Effector memory CD8-positive, alpha-beta T cell (primary cell): ENCODE results near the gene CHRNB1.
"Not testable (repeated sequence)": the region's sequence is repeated elsewhere in the genome, so short reads cannot be mapped to it uniquely, and the experiment has no call there.

ENCODE experiments used
- ATAC-seq: fragments of 150-1000 bp; cut with Tn5 transposase; replicated peaks from 2 replicates; pipeline ENCODE4 v1.10.0; 2021; ENCODE audit warnings: mild to moderate bottlenecking, moderate library complexity
- DNase-seq, 3 experiments: peaks; one replicate each; pipeline ENCODE4 v3.0.0; 2021
- H3K27ac Mint-ChIP-seq, 2 donors: one replicate each; pipeline ENCODE4 v1.8.0; 2022; ENCODE audit warnings: mild to moderate bottlenecking in 2 of 2, mixed read lengths in 2 of 2, moderate library complexity in 2 of 2
- H3K27me3 Mint-ChIP-seq, 2 donors: one replicate each; pipeline ENCODE4 v1.8.0; 2022; ENCODE audit warnings: mixed read lengths in 2 of 2
- H3K36me3 Mint-ChIP-seq: one replicate; pipeline ENCODE4 v1.8.0; 2022; ENCODE audit warnings: mild to moderate bottlenecking, moderate library complexity, mixed read lengths; ENCODE audit not compliant: insufficient read depth
- H3K4me1 Mint-ChIP-seq, 2 donors: one replicate each; pipeline ENCODE4 v1.8.0; 2022; ENCODE audit warnings: low read depth in 2 of 2, mixed read lengths in 2 of 2
- H3K4me3 Mint-ChIP-seq, 2 donors: one replicate each; pipeline ENCODE4 v1.8.0; 2022; ENCODE audit warnings: mild to moderate bottlenecking in 2 of 2, mixed read lengths in 2 of 2, moderate library complexity in 2 of 2
- H3K9me3 Mint-ChIP-seq, 2 donors: one replicate each; pipeline ENCODE4 v1.8.0; 2022; ENCODE audit warnings: mixed read lengths in 2 of 2

Gene CHRNB1

GRCh38 chr17:7459961-7460545, 15.2 kb downstream of the CHRNB1 start:
- DNase-seq (no peak), ATAC-seq (no peak)
- no peaks in the 10 kb centered on the region for H3K9me3 Mint-ChIP-seq
- peaks cover 13 to 14% of the 10 kb centered on the region in 2 donors for H3K4me1 Mint-ChIP-seq
- H3K27me3 Mint-ChIP-seq = no peaks in the 10 kb centered on the region
- H3K27ac Mint-ChIP-seq = peak overlapping the region in 1 of 2 donors; percentile 59
- H3K36me3 Mint-ChIP-seq = peaks cover 41% of the 10 kb centered on the region
- no peak overlapping the region for H3K4me3 Mint-ChIP-seq

DNA sequence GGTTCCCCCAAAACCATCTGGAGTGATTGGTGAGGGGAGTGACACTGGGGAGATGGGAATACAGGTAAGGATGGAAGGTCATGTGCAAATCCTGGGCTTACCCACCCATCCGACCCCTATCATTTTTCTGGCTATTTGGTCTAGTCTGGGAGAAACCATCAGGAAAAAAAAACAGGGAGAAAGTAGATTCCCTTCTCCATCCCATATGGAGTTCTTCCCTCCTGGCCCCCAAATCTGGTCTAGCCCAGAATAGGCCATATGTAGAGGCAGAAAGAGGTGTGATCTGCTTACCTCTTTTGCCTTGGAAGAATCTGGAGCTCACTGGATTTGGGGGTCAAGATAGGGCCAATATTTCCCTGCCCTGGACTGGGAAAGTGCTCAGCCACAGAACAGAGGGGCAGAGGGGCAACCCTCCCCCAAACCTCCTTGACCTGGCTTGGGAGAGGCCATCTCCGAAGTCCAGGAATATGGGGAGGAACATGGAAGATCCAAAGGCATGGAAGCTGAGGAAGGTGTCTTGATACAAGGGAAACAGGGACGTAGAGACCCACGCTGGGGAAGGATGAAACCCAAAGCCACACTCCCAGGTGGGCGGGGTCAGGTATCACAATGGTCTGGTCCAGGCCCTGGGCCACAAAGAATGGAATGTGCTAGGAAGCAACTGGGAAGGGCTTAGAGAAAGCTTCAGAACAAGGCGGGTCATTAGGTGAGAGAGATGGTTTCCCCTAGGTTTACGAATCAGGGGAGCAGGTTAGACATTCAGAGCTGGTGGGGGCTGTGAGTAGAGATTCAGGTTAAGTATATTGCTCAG, 16.2 kb downstream of the CHRNB1 start:
- Mint-ChIP-seq H3K4me3 (no peak overlapping the region), H3K27me3 (no peaks in the 10 kb centered on the region), H3K4me1 (peaks cover 8 to 9% of the 10 kb centered on the region in 2 donors), H3K9me3 (no peaks in the 10 kb centered on the region), H3K36me3 (peaks cover 41% of the 10 kb centered on the region), H3K27ac (peak overlapping the region in 1 of 2 donors; percentile 59)
- DNase-seq (no peak), ATAC-seq (no peak)

DNA sequence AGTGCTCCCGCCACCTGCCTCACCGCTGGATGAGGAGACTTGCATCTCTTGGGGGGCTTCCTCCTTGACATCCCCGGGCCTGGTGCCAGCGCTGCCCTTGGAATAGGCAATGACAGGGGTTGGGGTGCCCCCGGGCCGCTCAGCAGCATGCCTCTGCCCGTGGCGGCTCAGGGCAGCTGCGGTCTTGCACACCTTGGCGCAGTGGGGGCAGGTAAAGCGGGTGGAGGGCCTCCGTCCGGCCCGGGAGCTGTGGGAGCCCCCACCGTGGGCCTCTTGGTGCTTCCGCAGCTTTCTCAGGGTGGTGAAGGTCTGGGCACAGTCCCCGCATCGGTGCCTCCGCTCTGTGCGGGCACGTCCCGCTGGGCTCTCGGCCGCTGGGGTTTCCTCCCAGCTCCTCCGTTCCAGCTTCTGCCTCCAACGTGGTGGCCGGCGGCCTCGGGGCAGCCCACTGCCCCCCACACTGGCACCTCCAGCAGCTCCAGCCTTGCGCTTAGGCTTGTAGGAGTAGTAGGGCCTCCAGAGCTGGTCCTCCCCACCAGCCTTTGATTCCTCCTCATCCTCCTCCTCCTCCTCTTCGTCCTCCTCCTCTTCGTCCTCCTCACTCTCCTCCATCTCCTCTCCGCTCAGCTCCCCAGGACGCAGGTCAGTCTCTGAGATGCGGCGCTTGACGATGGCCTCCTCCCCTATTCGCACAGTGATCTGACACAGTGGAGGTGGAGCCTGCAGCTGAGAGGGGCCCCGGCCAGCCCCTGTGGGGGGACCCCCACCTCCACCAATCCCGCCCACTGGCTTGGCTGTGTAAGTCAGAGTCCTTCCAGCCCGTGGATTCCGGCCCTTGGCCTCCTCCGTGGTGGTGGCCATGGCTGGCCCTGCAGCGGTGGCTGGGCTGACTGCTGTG, 17.9 kb downstream of the CHRNB1 start:
- H3K4me1 Mint-ChIP-seq = peaks cover 4 to 7% of the 10 kb centered on the region in 2 donors
- H3K36me3 Mint-ChIP-seq = peaks cover 37% of the 10 kb centered on the region
- no peak for DNase-seq
- H3K9me3 Mint-ChIP-seq = no peaks in the 10 kb centered on the region
- peak overlapping the region in 1 of 2 donors; percentile 55 for H3K4me3 Mint-ChIP-seq
- no peak for ATAC-seq
- H3K27ac Mint-ChIP-seq = no peak overlapping the region
- H3K27me3 Mint-ChIP-seq = no peaks in the 10 kb centered on the region

GRCh38 chr17:7463372-7463846, 18.5 kb downstream of the CHRNB1 start:
- Mint-ChIP-seq H3K36me3 (peaks cover 39% of the 10 kb centered on the region), H3K9me3 (no peaks in the 10 kb centered on the region), H3K4me3 (no peak overlapping the region), H3K27ac (no peak overlapping the region), H3K4me1 (peaks cover 8 to 11% of the 10 kb centered on the region in 2 donors), H3K27me3 (no peaks in the 10 kb centered on the region)
- no peak for ATAC-seq
- no peak for DNase-seq

GRCh38 chr17:7464081-7464480, 19.2 kb downstream of the CHRNB1 start:
- H3K9me3 Mint-ChIP-seq = no peaks in the 10 kb centered on the region

GRCh38 chr17:7465597-7466275, 20.9 kb downstream of the CHRNB1 start:
- Mint-ChIP-seq H3K27ac (peak overlapping the region in 1 of 2 donors; percentile 51), H3K27me3 (no peaks in the 10 kb centered on the region), H3K9me3 (no peaks in the 10 kb centered on the region), H3K4me3 (no peak overlapping the region), H3K4me1 (peaks cover 11 to 19% of the 10 kb centered on the region in 2 donors), H3K36me3 (peaks cover 45% of the 10 kb centered on the region)
- ATAC-seq = no peak
- no peak for DNase-seq

More at GRCh38 chr17:7464081-7464480, 19.2 kb downstream of the CHRNB1 start:
- Mint-ChIP-seq H3K36me3 (peaks cover 39% of the 10 kb centered on the region), H3K4me1 (peaks cover 11 to 18% of the 10 kb centered on the region in 2 donors), H3K4me3 (no peak overlapping the region), H3K27me3 (no peaks in the 10 kb centered on the region), H3K27ac (peak overlapping the region in 1 of 2 donors; percentile 59)
- ATAC-seq (no peak), DNase-seq (no peak)

DNA sequence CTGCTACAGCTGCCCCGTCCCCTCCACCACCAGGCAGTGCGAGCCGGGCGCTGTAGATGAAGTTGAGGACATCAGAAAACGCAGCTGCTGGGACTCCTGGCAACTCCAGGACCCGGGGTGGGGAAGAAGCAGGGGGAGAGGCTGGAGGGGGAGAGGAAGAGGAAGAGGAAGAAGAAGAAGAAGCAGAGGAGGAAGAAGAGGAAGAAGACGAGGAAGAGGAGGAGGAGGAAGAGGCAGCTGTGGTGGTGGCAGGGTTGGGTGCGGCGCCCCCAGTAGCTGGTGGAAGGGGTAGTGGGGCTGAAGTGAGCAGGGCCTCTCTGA, 21.4 kb downstream of the CHRNB1 start:
- peaks cover 45% of the 10 kb centered on the region for H3K36me3 Mint-ChIP-seq
- no peaks in the 10 kb centered on the region for H3K9me3 Mint-ChIP-seq
- no peak for DNase-seq
- no peak for ATAC-seq
- peak overlapping the region in 1 of 2 donors; percentile 51 for H3K27ac Mint-ChIP-seq
- no peaks in the 10 kb centered on the region for H3K27me3 Mint-ChIP-seq
- peaks cover 11 to 19% of the 10 kb centered on the region in 2 donors for H3K4me1 Mint-ChIP-seq
- H3K4me3 Mint-ChIP-seq = no peak overlapping the region

DNA sequence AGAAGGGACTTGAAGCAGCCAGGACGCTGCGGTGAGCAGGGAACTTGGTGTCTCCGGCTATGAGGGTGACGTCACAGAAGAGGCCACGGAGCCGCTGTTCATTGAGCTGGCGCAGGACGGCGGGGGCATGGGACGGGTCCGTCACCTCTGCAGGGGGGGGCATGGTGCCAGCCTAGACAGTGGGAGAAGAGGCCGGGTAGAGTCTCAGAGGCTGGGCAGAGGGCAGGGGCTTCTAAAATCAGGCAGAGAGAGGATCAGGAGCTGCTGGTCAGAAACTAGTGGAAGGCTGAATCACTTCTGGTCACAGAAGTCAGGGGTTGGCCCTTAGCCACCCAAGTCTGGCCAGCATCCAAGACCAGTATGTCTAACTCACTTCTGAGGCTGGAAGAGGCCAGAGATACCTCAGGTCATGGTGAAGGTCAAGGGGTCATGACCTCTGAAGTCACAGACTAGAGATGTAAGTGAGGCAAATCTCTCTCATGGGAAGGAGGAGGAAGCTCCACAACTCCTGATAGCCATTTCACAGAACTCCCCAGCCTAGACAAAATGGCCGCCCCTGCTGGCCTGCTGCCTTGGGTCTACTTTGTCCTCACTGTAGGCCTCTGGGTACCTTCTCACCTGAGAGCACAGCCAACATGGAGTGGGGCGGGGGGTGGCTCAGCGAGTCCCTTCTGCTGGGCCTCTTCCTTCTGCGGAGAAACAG, 21.9 kb downstream of the CHRNB1 start:
- H3K4me1 Mint-ChIP-seq = peaks cover 15 to 24% of the 10 kb centered on the region in 2 donors
- DNase-seq = no peak
- H3K27ac Mint-ChIP-seq = peak overlapping the region in 1 of 2 donors; percentile 51
- peaks cover 43% of the 10 kb centered on the region for H3K36me3 Mint-ChIP-seq
- H3K9me3 Mint-ChIP-seq = no peaks in the 10 kb centered on the region
- H3K27me3 Mint-ChIP-seq = no peaks in the 10 kb centered on the region
- no peak for ATAC-seq
- H3K4me3 Mint-ChIP-seq = no peak overlapping the region

DNA sequence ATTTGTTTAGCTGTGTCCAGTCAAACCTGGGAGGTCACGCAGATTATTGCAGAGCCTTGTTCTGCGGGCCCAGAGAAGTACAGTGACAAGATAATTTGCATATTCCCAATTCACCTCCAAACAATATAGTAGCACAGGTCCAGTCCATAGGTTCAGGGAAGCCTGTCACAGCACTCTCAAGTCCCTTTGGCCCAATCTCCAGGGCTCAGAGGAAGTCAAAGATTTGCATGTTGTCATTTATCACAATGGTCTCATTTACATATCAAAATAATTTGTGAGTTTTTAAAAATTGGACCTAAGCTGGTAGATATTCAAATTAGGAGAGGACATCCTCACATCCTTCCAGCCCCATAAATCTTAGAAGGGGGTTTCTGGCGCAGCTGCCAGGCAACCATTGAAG, 22.6 kb downstream of the CHRNB1 start:
- Mint-ChIP-seq H3K27ac (peak overlapping the region in 1 of 2 donors; percentile 51), H3K36me3 (peaks cover 38% of the 10 kb centered on the region), H3K9me3 (no peaks in the 10 kb centered on the region), H3K4me3 (no peak overlapping the region), H3K4me1 (peaks cover 19 to 28% of the 10 kb centered on the region in 2 donors), H3K27me3 (no peaks in the 10 kb centered on the region)
- DNase-seq (no peak), ATAC-seq (no peak)

- Mint-ChIP-seq H3K27ac (peak overlapping the region; percentile 16 to 44), H3K27me3 (no peaks in the 10 kb centered on the region), H3K4me3 (peak overlapping the region in 1 of 2 donors; percentile 10), H3K36me3 (peaks cover 37% of the 10 kb centered on the region), H3K4me1 (peaks cover 19 to 28% of the 10 kb centered on the region in 2 donors), H3K9me3 (no peaks in the 10 kb centered on the region)
- no peak for DNase-seq
- ATAC-seq = no peak
Observed at GRCh38 chr17:7468290-7468689, 23.4 kb downstream of the CHRNB1 start.

DNA sequence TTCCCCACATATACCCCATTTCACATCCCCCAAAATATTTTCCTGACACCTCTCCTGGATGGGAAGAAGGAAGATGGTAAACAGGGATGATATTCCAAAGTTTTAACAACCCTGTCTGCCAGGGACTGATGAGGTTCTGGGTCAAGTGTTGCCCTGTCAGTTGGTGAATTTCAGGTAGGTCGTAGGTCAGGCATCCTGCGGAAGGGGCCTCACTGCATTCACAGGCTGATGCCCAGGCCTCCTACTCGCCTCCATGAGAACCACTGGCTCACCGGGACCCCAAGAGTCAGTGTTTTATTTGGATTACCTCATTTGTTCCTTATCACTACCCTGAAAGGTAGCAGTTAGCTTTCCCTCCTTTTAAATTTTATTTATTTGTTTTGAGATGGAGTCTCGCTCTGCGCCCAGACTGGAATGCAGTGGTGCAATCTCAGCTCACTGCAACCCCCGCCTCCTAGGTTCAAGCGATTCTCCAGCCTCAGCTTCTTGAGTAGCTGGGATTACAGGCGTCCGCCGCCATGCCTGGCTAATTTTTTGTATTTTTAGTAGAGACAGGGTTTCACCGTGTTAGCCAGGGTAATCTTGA, 24.0 kb downstream of the CHRNB1 start:
- H3K36me3 Mint-ChIP-seq = peaks cover 32% of the 10 kb centered on the region
- H3K4me1 Mint-ChIP-seq = peaks cover 19 to 28% of the 10 kb centered on the region in 2 donors
- H3K27me3 Mint-ChIP-seq = no peaks in the 10 kb centered on the region
- no peaks in the 10 kb centered on the region for H3K9me3 Mint-ChIP-seq
- H3K4me3 Mint-ChIP-seq = no peak overlapping the region
- ATAC-seq = no peak
- no peak for DNase-seq
- H3K27ac Mint-ChIP-seq = peak overlapping the region; percentile 28 to 44

DNA sequence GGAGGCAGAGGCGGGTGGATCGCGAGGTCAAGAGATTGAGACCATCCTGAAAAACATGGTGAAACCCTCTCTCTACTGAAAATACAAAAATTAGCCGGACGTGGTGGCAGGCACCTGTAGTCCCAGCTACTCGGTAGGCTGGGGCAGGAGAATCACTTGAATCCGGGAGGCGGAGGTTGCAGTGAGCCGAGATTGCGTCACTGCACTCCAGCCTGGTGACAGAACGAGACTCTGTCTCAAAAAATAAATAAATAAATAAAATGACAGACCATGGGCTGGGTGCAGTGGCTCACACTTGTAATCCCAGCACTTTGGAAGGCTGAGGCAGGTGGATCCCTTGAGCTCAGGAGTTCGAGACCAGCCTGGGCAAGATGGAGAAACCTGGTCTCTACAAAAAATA, 25.0 kb downstream of the CHRNB1 start:
- peaks cover 26% of the 10 kb centered on the region for H3K36me3 Mint-ChIP-seq
- not testable (repeated sequence) for H3K9me3 Mint-ChIP-seq, H3K4me3 Mint-ChIP-seq, H3K27me3 Mint-ChIP-seq, H3K27ac Mint-ChIP-seq, DNase-seq, ATAC-seq
- H3K4me1 Mint-ChIP-seq = peaks cover 19 to 28% of the 10 kb centered on the region in 2 donors
